Measurements from ENCODE around the gene SEZ6L. TPM values are rescaled to one million over a fixed set of nuclear protein-coding genes. Genes with fewer than 3 reads are reported as not detected.

The SEZ6L gene
- total and polyA plus RNA-seq, 10 of the 15 experiments (the other 5 are each of a cell fraction or from before 2014, with no cell fraction given): not detected

DNA sequence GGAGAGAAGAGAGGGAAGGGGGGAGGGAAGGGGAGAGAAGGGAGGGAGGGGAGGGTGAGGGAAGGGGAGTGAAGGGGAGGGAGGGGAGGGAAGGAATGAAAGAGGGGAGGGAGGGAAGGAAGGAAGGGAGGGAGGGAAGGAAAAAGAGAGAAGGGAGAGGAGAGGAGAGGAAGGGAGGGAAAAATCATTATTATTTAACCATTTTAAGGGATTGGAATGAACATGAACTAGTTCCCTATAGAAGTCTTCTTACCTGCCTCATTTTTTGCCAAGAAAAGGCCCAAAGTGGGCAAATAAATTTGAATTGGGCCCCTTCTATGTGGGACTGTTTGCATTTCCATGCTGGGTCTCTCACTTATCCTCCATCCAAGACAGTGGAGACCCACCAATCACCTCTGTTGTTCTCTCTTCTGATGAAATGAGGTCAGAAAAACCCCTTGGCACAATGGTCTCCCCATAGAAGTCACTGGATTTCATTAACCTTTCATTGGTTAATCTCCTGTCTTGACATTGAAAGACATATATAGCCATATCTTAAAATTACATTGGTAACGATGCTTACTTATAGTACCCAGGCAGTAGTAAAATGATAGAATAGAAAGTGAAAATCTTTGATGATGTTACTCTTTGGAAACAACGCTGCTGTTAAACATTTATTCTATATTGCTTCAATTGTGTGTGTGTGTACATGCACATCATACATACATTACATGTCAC lies 179.7 kb downstream of the SEZ6L start:
- H3K9me3 ChIP-seq (replicated peaks; ENCODE audit: control insufficient read depth, insufficient read depth, low read length): no peaks in the 10 kb centered on the region
- H3K27me3 ChIP-seq (replicated peaks in 1 of 2; ENCODE audit: control insufficient read depth in 2 of 2, insufficient read depth in 2 of 2, low read length in 1 of 2): 0 out of 4 replicates have a peak, but pooled peaks cover 0 to 1% of the 10 kb centered on the region in 2 experiments
- POLR2A ChIA-PET: no interaction called here
- in situ Hi-C loops (cut with MboI): no loop called here
- DNase-seq (ENCODE audit: low read depth, low spot score): no peak
- TF ChIP-seq NFXL1 (IDR thresholded peaks at IDR 0.05; ENCODE audit: borderline replicate concordance): no peak
- TF ChIP-seq YY1 (IDR thresholded peaks at IDR 0.05; ENCODE audit: low read depth, low read length): no peak
- no peak for TF ChIP-seq TARDBP (IDR thresholded peaks at IDR 0.05; ENCODE audit: borderline replicate concordance)
- no peak for TF ChIP-seq HDAC6 (IDR thresholded peaks at IDR 0.05; ENCODE audit: unreplicated experiment)
- no peak for TF ChIP-seq IKZF1 (conservative IDR thresholded peaks at IDR 0.05)
- no peak for TF ChIP-seq NFIC (IDR thresholded peaks at IDR 0.05; ENCODE audit: low read depth, low read length)
- TF ChIP-seq MYB (IDR thresholded peaks at IDR 0.05; ENCODE audit: borderline replicate concordance, low read depth, low read length): no peak
- no peak for TF ChIP-seq ATF7 (IDR thresholded peaks at IDR 0.05; ENCODE audit: low read depth)
- no peak for TF ChIP-seq NRF1 (conservative IDR thresholded peaks at IDR 0.05; ENCODE audit: low read depth, low read length)
- no peak for TF ChIP-seq ESRRA (IDR thresholded peaks at IDR 0.05; ENCODE audit: low read length)
- no peak for TF ChIP-seq STAT3 (IDR thresholded peaks at IDR 0.05; ENCODE audit: low read depth, low read length)
- RAD21 ChIA-PET (ENCODE audit: unreplicated experiment): no interaction called here
- no peak for FAIRE-seq
- BruUV-seq (replicated peaks): no TSS peak
- H3K4me1 ChIP-seq (ENCODE audit: control insufficient read depth, insufficient read depth, low read length): no peaks in the 10 kb centered on the region
- intact Hi-C loops (cut with micrococcal nuclease; ENCODE audit: unreplicated experiment): loop anchor here (10.0 kb wide), 1 partner anchor 64 kb away; no protein-coding TSS in a partner anchor
- H3K27ac ChIP-seq (ENCODE audit: control insufficient read depth, insufficient read depth): no peak overlapping the region
- H2AFZ ChIP-seq (ENCODE audit: control insufficient read depth, low read depth, low read length): no peak overlapping the region
- ATAC-seq: no peak
- H3K4me3 ChIP-seq: no peak overlapping the region
- no peaks in the 10 kb centered on the region for H3K36me3 ChIP-seq (ENCODE audit: control insufficient read depth in 2 of 2, insufficient read depth in 2 of 2, low read length in 1 of 2)
- SMC1A ChIA-PET (ENCODE audit: uncharacterized antibody, unreplicated experiment): interaction anchor here (0.7 kb wide), 1 partner anchor 15 kb away, joined by 3 read pairs; no protein-coding TSS in a partner anchor
- H3K9ac ChIP-seq (ENCODE audit: control insufficient read depth, insufficient read depth, low read length): no peak overlapping the region
- CTCF ChIA-PET: interaction anchor here (1.0 kb wide), 2 partner anchors 16 to 28 kb away, joined by 3 to 5 read pairs; no protein-coding TSS in a partner anchor
- no peaks in the 10 kb centered on the region for H4K20me1 ChIP-seq (ENCODE audit: control insufficient read depth, insufficient read depth)
- no peak overlapping the region for H3K4me2 ChIP-seq (ENCODE audit: control insufficient read depth, insufficient read depth)
- no peaks in the 10 kb centered on the region for H3K79me2 ChIP-seq (ENCODE audit: control insufficient read depth, insufficient read depth, low read length)
- WGBS (ENCODE audit: insufficient coverage, insufficient replicate concordance, low lambda C conversion rate, missing lambda C conversion rate): 63% methylated on average over 2 of the region's 2 CpGs
